ENCODE results near the gene ARL5C.
A peak's percentile ranks its signal among the peaks of the same experiment; 100 is the strongest.
"Not testable (repeated sequence)": the region's sequence is repeated elsewhere in the genome, so short reads cannot be mapped to it uniquely, and the experiment has no call there.

Gene ARL5C

DNA sequence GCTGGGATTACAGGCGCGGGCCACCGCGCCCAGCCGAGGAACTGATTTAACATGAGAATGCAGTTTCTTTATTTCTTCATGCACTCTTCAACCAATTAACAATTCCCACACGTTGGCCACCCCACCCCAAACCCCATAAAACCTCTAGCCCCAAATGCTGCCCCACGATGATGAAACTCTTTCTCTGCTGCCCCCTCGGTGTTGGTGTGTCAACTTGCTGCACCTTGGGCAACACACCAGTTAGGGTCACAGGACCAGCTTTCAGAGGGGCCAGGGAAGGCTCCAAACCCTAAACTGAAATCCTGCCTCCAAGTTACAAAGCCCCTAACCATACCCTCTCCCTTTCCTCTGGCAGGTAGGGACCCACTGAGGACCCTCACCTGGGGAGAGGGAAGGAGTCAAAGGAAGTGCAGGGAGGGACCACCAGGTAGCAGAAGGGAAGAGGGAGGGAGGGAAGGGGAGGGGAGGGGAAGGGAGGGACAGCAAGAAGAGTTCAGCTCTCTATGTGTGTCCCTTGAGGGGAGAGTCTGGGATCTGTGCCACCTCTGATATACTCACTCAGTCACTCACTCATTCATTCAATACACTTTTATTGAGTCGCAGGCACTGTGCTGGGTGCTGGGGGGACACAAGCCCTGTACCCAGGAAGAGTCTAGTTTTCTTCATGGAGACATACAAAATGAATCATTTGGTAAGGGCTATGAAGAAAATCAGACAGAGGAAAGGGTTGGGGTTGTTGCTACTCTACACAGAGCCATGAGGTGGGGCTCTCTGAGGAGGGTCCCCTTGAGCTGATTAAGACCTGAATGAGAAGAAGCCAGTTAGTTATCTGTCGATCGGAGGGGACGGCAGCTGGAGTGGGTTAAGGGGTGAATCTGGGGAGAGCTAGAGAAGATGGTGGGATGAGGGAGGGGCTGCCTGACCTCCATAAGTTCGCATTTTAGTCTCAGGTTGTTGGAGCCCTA is 18.5 kb downstream of the ARL5C start:
- no peak overlapping the region for H3K4me3 ChIP-seq
- no peak overlapping the region for H3K27ac ChIP-seq

- no peak overlapping the region for H3K4me3 ChIP-seq
These were observed 19.7 kb downstream of the ARL5C start for GRCh38 chr17:39146273-39146672.

GRCh38 chr17:39145143-39145542 is 20.8 kb downstream of the ARL5C start:
- H3K27ac ChIP-seq: peak overlapping the region in 13 of 21 experiments; percentile 12 to 89 (median 65)
- H3K4me3 ChIP-seq: no peak overlapping the region

More at GRCh38 chr17:39146273-39146672, 19.7 kb downstream of the ARL5C start:
- H3K27ac ChIP-seq: no peak overlapping the region

DNA sequence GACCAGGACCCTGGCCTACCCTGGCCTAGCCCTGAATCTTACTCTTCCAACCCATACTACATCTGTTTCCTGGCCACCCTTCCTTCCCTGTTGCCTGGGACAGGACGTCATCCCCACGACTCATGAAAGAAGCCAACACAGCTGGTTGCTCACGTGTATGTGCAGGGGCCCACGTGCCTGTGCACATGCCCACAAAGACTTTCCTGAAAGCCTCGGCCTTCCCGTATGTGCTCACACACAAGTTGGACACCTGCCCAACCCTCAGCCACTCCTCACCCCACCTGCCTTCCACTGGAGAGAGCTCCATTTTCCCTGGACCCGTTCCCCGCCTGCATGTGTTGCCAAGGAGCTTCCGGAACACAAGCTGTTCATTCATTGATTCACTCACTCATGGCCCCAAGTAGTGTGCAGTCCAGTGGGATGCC is 21.5 kb downstream of the ARL5C start:
- Histone ChIP-seq H3K27ac (peak overlapping the region in 20 of 21 experiments; percentile 33 to 89 (median 72)), H3K4me3 (no peak overlapping the region)

DNA sequence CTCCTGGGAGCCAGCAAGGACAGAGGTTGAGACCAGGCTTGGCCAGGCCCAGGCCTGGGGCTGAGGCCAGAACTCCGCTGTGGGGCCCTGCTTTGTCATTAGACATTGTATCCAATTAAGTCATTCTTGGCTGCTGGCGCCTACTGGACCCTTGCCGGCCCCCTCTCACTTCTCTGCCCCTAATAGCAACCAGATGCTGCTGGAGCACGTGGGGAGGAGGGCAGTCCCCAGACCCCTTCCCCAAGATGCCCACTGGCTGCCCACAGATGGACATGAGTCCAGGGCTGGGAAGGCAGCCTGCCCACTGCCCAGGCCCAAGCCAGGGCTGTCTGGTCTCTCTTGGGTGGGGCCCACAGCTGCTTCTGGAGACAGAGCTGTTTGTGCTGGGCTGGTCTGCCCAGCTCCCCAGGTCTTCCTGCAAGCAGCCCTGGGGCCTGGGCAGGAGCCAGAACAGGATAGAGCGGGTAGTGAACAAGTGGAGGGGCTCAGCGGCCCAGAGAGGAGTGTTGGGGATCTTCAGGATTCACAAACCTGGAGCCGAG is 22.3 kb downstream of the ARL5C start:
- Histone ChIP-seq H3K27ac (peak overlapping the region in 20 of 21 experiments; percentile 33 to 89 (median 72)), H3K4me3 (no peak overlapping the region)

GRCh38 chr17:39141915-39142664 is 23.9 kb downstream of the ARL5C start:
- Histone ChIP-seq H3K4me3 (no peak overlapping the region), H3K27ac (peak overlapping the region in 4 of 21 experiments; percentile 12 to 89 (median 47))

DNA sequence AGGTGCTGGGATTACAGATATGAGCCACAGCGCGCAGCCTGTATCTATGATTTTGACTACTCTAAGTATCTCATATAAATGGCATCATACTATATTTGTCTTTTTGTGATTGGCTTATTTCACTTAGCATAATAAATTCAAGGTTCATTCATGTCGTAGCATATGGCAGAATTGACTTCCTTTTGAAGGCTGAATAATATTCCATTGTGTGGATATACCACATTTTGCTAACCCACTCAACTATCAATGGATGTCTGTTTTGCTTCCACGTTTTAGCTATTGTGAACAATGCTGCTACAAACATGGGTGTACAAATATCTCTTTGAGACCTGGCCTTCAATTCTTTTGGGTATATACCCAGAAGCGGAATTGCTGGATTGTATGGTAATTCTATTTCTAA is 24.7 kb downstream of the ARL5C start:
- no peak overlapping the region for H3K4me3 ChIP-seq
- peak overlapping the region in 1 of 21 experiments; percentile 1 for H3K27ac ChIP-seq

GRCh38 chr17:39139561-39139960 is 26.4 kb downstream of the ARL5C start:
- Histone ChIP-seq H3K27ac (peak overlapping the region in 16 of 21 experiments; percentile 2 to 83 (median 57)), H3K4me3 (no peak overlapping the region)

DNA sequence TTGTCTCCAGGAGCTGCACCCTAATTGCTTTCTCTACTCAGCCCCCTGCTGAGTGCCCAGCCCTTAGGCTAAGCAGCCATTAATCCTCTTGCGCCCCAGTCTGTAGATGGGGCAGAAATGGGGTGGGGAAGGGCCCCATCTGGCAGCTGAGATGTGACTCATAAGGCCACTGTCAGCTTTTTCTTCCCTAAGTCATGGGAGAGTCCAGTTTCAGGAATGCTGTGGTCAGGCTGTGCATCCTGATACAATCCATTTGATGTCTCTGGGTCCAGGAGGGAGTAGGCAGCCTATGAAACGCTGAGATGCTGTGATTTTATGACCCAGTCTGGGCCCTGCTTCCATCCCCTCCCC is 26.8 kb downstream of the ARL5C start:
- H3K4me3 ChIP-seq: no peak overlapping the region
- H3K27ac ChIP-seq: peak overlapping the region in 17 of 21 experiments; percentile 2 to 83 (median 54)

DNA sequence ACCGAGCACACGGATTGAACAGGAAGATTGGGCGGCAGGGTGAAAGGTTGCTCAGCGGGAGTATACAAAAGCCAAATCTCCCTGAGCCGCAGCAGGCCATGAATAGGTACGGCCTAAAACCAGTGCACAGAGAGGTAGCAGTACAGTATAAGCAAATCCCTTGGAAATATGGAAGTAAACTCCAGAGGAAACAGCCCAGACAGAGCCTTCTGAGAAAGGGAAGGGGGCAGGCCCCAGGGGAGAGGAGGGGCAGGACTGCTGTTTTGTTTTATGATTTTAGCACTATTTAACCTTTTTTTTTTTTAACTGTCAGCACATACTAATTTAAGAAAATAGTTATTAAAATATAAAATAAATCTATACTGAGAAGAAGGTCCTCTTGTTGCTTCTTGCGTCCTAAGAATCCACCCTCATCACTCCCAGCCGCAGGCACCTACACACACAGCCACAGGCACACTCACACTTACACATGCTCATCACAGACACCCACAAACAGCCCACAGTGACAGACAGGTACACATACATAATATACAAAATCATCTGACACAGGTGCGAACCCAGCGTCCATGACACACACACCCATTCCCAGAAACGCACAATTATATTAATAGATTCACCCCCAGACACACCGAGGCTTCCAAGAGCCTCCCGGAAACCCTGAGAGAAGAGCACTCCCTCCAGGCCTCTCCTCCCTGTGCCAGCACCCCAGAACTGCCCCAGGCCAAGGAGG is 27.4 kb downstream of the ARL5C start:
- Histone ChIP-seq H3K27ac (peak overlapping the region in 15 of 21 experiments; percentile 8 to 83 (median 54)), H3K4me3 (no peak overlapping the region)

DNA sequence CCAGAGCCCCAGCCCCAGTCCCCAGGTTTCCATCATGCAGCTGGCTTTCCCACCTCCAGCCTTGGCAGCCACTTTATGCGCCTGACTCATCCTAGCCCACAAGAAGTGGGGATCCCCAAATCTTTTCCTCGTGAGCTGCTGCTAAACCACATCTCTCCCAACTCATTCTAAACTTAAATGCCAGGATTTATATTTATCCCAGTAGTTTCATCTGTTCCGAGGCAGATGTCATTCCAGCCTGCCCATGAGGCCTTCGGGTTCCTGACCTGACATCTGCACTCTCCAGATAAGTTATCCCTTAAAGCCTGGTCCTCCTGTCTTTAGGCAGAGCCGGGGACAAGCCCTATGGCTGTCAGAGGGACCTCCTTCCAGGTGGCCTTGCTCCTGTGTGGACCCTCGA is 31.1 kb downstream of the ARL5C start:
- H3K27ac ChIP-seq: peak overlapping the region in 9 of 21 experiments; percentile 36 to 83 (median 62)
- no peak overlapping the region for H3K4me3 ChIP-seq

DNA sequence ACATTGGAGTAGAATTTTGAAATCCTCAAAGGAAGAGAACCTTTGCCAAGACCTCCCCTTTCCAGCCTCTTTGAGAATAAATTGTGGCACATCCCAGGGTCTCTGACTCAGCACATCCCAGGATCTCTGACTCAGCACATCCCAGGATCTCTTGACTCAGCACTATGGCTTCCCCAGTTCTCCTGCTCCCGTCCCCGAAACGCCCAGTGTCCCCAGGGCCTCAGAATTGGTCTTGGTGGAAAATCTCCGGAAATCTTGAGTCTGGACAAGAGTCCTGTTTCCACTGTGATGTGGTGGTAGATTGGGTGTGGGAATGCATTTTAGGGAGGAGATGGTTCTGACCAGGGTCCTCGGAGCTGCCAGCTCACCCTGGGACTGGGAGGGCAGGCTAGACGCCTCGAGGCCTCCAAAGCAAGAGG is 33.8 kb downstream of the ARL5C start:
- no peak overlapping the region for H3K4me3 ChIP-seq
- H3K27ac ChIP-seq: peak overlapping the region in 14 of 21 experiments; percentile 5 to 82 (median 54)

DNA sequence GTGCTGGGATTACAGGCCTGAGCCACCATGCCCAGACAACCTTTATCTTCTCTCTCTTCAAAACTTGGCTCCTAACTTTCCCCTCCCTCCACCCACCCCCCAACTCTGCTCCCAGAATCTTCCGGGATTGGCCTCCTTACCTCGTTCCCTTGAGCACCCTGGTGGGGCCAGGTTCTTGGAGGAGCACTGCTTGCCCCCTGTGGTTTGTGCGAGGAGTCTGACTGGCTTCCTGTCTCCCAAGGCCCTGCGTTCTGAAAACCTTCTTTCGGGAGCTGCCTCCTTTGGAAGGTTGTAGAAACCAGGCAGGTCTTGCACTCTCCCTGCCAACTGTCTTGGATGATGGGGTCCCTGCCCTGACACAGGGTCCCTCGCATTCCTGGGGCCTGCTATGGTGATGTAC is 34.3 kb downstream of the ARL5C start:
- Histone ChIP-seq H3K4me3 (no peak overlapping the region), H3K27ac (peak overlapping the region in 10 of 21 experiments; percentile 11 to 82 (median 48))

- no peak overlapping the region for H3K27ac ChIP-seq
- H3K4me3 ChIP-seq: no peak overlapping the region
These were observed 35.8 kb downstream of the ARL5C start for GRCh38 chr17:39130205-39130604.

- not testable (repeated sequence) for H3K4me3 ChIP-seq, H3K27ac ChIP-seq
These were observed 36.4 kb downstream of the ARL5C start for GRCh38 chr17:39129544-39129943.

GRCh38 chr17:39126436-39126835 is 39.5 kb downstream of the ARL5C start:
- Histone ChIP-seq H3K4me3 (no peak overlapping the region), H3K27ac (no peak overlapping the region)

GRCh38 chr17:39125143-39125875 is 40.7 kb downstream of the ARL5C start:
- no peak overlapping the region for H3K27ac ChIP-seq
- no peak overlapping the region for H3K4me3 ChIP-seq

GRCh38 chr17:39123627-39124026 is 42.3 kb downstream of the ARL5C start:
- no peak overlapping the region for H3K4me3 ChIP-seq
- no peak overlapping the region for H3K27ac ChIP-seq

DNA sequence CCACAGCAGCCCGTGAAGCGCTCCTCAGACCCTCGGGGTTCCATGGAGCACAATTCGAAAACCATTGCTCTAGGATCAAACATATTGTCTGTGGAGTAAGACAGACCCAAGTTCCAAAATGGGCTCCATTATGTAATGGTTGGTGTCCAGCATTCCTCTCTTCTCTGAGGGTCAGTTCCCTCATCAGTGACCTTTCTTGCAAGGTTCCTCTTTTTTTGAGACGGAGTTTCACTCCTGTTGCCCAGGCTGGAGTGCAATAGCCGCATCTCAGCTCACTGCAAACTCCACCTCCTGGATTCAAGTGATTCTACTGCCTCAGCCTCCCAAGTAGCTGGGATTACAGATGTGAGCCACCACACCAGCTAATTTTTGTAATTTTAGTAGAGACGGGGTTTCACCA is 43.0 kb downstream of the ARL5C start:
- H3K27ac ChIP-seq: no peak overlapping the region
- H3K4me3 ChIP-seq: no peak overlapping the region
